ENCODE data around the gene JAM2. TPM values are rescaled to one million over a fixed set of nuclear protein-coding genes. Genes with fewer than 3 reads are reported as not detected.

The JAM2 gene
- total RNA-seq, 1 experiment from 2014 or later: 2.6 TPM

DNA sequence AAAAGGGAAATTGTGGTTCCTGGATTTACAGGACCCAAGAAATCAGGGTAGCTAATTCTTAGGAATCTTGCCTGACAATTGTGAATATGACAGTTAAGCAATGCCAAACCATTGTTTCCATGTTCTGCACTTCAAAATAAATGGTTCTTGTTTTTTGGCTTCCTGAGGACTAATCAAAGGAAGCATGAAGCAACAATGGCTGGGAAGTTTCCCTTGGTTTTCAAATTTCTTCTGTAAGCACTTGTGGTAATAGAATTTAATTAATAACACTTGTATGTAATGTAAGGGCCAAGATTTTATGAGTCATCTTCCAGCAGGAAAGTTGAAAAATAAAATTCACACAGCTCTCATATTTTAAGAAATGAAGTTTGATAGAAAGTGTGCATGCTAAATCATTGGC lies 31.7 kb downstream of the JAM2 start:
- Histone ChIP-seq H2AK5ac (ENCODE audit: insufficient read length, low read length) (no peak overlapping the region), H3K27me3 (ENCODE audit: insufficient read depth, low read length) (no peaks in the 10 kb centered on the region), H4K20me1 (ENCODE audit: control insufficient read depth, insufficient read depth, insufficient read length) (no peaks in the 10 kb centered on the region), H3K23me2 (ENCODE audit: insufficient read length, low read depth, low read length, poor library complexity, severe bottlenecking) (no peaks in the 10 kb centered on the region), H3K27ac (ENCODE audit: insufficient read length, low read depth, low read length) (no peak overlapping the region), H3K23ac (ENCODE audit: insufficient read length, low read depth, low read length) (no peak overlapping the region), H4K91ac (ENCODE audit: insufficient read length, low read depth, low read length) (no peak overlapping the region), H3K4me1 (ENCODE audit: insufficient read depth, low read length) (no peaks in the 10 kb centered on the region), H2BK5ac (ENCODE audit: insufficient read length, low read length) (no peak overlapping the region), H3K56ac (ENCODE audit: insufficient read length, low read depth, low read length) (no peak overlapping the region), H3K14ac (ENCODE audit: insufficient read depth, low read length) (no peak overlapping the region), H4K8ac (replicated peaks; ENCODE audit: insufficient read length, low read depth, low read length) (no peak overlapping the region), H3K79me2 (ENCODE audit: insufficient read depth, low read length) (no peaks in the 10 kb centered on the region), H4K5ac (ENCODE audit: insufficient read length, low read depth, low read length) (no peak overlapping the region), H2BK120ac (ENCODE audit: low read depth, low read length, poor library complexity, severe bottlenecking) (no peak overlapping the region), H2AFZ (ENCODE audit: low read length) (no peak overlapping the region), H3K9ac (ENCODE audit: extremely low read depth, insufficient read length, low read length) (no peak overlapping the region), H2BK12ac (ENCODE audit: insufficient read length, low read depth, low read length) (no peak overlapping the region), H3K4me2 (ENCODE audit: insufficient read depth, insufficient read length, low read length) (no peak overlapping the region), H3K4ac (ENCODE audit: low read depth, low read length) (no peak overlapping the region), H3T11ph (ENCODE audit: low read length) (no peak overlapping the region), H2BK20ac (ENCODE audit: low read depth, low read length, poor library complexity, severe bottlenecking) (no peak overlapping the region), H3K9me3 (ENCODE audit: control insufficient read depth, low read depth, low read length) (no peaks in the 10 kb centered on the region), H3K79me1 (ENCODE audit: insufficient read depth, low read depth, low read length, poor library complexity, severe bottlenecking) (no peaks in the 10 kb centered on the region), H3K18ac (ENCODE audit: insufficient read length, low read depth, low read length) (no peak overlapping the region), H2BK15ac (ENCODE audit: low read depth, low read length) (no peak overlapping the region)
- DNase-seq: no peak
- no peak overlapping the region for H3K27ac Mint-ChIP-seq
- H3K27me3 Mint-ChIP-seq (ENCODE audit: low read depth): peaks cover 2% of the 10 kb centered on the region; the same call in 1 of the 2 replicates
- no peaks in the 10 kb centered on the region for H3K4me1 Mint-ChIP-seq
- no peak for TF ChIP-seq CTCF (conservative IDR thresholded peaks at IDR 0.05)
- peaks cover 0 to 8% of the 10 kb centered on the region in 2 experiments; a peak in 2 of 5 replicates for H3K9me3 Mint-ChIP-seq
- H3K36me3 Mint-ChIP-seq (ENCODE audit: insufficient read depth in 1 of 3, low read depth in 3 of 3): 0 out of 7 replicates have a peak, but pooled peaks cover 0 to 2% (median 0%) of the 10 kb centered on the region in 3 experiments
- H3K4me3 Mint-ChIP-seq: no peak overlapping the region
